Right atrium auricular region (tissue), 2 donors: Measurements from ENCODE around the gene SMAD5. TPM values are rescaled to one million over a fixed set of nuclear protein-coding genes. Genes with fewer than 3 reads are reported as not detected.

Experiments
- DNase-seq: peaks from one replicate; pipeline ENCODE4 v3.0.0-alpha.2; 2019; ENCODE audit warnings: low spot score
- H3K27ac ChIP-seq, 2 donors: fragments of 200-600 bp; sonication (generic); 1 replicate in 1 of 2; 2 replicates in 1 of 2; pipeline ENCODE4 v1.5.1; 2016 to 2019
- H3K27me3 ChIP-seq, 2 donors: fragments of 200-600 bp; sonication (generic); one replicate each; pipeline versions ENCODE4 v1.5.1 to v1.6.0; 2017 to 2019
- H3K36me3 ChIP-seq: fragments of 200-600 bp; sonication (generic); one replicate; pipeline ENCODE4 v1.5.1; 2016
- H3K4me1 ChIP-seq, 2 donors: fragments of 200-600 bp; sonication (generic); one replicate each; pipeline versions ENCODE4 v1.5.1 to v1.6.0; 2017 to 2019
- H3K4me3 ChIP-seq, 2 donors: fragments of 200-600 bp; sonication (generic); 1 replicate in 1 of 2; 2 replicates in 1 of 2; pipeline ENCODE4 v1.5.1; 2017 to 2019; ENCODE audit warnings: mild to moderate bottlenecking in 1 of 2, moderate library complexity in 1 of 2
- H3K9me3 ChIP-seq, 2 donors: fragments of 200-600 bp; sonication (generic); one replicate each; pipeline ENCODE4 v1.5.1; 2019
- CTCF ChIP-seq, 2 donors: fragments of 200-600 bp; sonication (generic); IDR thresholded peaks; one replicate each; pipeline ENCODE4 v1.5.1; 2019; ENCODE audit warnings: antibody characterized with exemption in 2 of 2
- total RNA-seq, 2 donors: library from RNA; depleted of rRNA; stranded (reverse); fragments of >200 nt; gene quantifications; one replicate each; pipeline ENCODE4 v1.1.0, GENCODE V29; 2016

The SMAD5 gene
- total RNA-seq, 2 donors from 2014 or later: 25.0 to 26.7 TPM

DNA sequence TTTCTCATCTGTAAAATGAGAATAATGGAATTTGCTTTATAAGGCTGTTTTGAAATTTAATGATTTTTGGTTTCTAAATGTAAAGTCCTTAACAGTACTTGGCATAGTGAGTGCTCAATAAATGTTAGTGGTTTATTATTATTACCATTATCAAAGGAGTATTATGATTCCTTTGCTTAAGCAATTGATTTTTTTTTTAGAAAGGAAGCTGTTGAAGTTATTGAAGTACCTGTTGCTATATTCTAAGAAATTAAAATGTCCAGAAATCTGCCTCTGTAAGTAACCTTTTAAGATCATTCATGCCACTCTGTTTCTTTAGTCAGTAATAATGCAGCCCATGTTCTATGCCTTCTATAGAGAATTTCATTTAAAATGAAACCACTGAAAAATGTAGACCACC is 15.0 kb downstream of the SMAD5 start:
- H3K4me3 ChIP-seq: no peak overlapping the region
- DNase-seq: no peak
- no peaks in the 10 kb centered on the region for H3K9me3 ChIP-seq
- peaks cover 0 to 72% of the 10 kb centered on the region in 2 donors for H3K4me1 ChIP-seq
- H3K27ac ChIP-seq: no peak overlapping the region
- no peak for TF ChIP-seq CTCF (IDR thresholded peaks at IDR 0.05)
- H3K36me3 ChIP-seq: no peaks in the 10 kb centered on the region
- H3K27me3 ChIP-seq: no peaks in the 10 kb centered on the region

DNA sequence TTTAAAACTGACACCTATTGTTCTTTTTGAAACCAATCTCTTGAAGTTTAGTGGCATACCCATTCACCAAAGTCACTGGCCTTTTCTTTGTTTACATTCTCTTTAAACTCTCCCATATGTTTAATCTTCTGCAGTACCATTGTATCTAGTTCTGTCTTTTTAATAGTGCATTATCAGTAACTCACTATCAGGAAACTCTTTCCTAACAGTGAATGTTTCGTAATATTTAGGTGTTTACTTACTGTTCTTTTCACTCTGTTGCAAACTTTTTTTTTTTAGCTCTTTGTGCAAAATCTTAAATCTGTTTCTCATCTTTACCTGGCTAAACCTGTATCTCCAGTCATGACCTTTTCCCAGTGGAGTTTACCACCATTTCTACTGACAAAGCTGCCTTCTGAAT is 17.2 kb downstream of the SMAD5 start:
- Histone ChIP-seq H3K9me3 (no peaks in the 10 kb centered on the region), H3K4me1 (peaks cover 0 to 50% of the 10 kb centered on the region in 2 donors)

DNA sequence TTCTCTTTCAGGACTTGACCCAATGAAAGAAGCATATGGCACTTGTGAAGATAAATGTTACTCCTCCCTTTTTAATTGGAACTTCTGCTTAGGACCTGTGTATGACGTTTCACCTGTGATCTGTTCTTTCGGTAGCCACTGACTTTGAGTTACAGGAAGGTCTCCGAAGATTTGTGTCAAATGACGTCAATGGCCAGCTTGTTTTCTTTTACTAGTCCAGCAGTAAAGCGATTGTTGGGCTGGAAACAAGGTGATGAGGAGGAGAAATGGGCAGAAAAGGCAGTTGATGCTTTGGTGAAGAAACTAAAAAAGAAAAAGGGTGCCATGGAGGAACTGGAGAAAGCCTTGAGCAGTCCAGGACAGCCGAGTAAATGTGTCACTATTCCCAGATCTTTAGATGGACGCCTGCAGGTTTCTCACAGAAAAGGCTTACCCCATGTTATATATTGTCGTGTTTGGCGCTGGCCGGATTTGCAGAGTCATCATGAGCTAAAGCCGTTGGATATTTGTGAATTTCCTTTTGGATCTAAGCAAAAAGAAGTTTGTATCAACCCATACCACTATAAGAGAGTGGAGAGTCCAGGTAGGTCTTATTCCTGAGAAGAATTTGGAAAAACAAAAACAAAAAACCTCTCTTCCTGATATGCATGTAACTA is 21.1 kb downstream of the SMAD5 start:
- Histone ChIP-seq H3K27me3 (no peaks in the 10 kb centered on the region), H3K36me3 (peaks cover 29% of the 10 kb centered on the region), H3K4me1 (peaks cover 0 to 40% of the 10 kb centered on the region in 2 donors), H3K9me3 (no peaks in the 10 kb centered on the region), H3K4me3 (no peak overlapping the region), H3K27ac (no peak overlapping the region)
- no peak for TF ChIP-seq CTCF (IDR thresholded peaks at IDR 0.05)
- no peak for DNase-seq

More for the DNA sequence above, 17.2 kb downstream of the SMAD5 start:
- Histone ChIP-seq H3K36me3 (peaks cover 15% of the 10 kb centered on the region), H3K27me3 (no peaks in the 10 kb centered on the region), H3K27ac (no peak overlapping the region), H3K4me3 (no peak overlapping the region)
- no peak for DNase-seq
- no peak for TF ChIP-seq CTCF (IDR thresholded peaks at IDR 0.05)

- Histone ChIP-seq H3K9me3 (no peaks in the 10 kb centered on the region), H3K4me3 (no peak overlapping the region), H3K27ac (no peak overlapping the region), H3K4me1 (peaks cover 0 to 33% of the 10 kb centered on the region in 2 donors), H3K36me3 (peaks cover 29% of the 10 kb centered on the region), H3K27me3 (no peaks in the 10 kb centered on the region)
- no peak for DNase-seq
- no peak for TF ChIP-seq CTCF (IDR thresholded peaks at IDR 0.05)
Observed at GRCh38 chr5:136155078-136155477, 22.4 kb downstream of the SMAD5 start.

DNA sequence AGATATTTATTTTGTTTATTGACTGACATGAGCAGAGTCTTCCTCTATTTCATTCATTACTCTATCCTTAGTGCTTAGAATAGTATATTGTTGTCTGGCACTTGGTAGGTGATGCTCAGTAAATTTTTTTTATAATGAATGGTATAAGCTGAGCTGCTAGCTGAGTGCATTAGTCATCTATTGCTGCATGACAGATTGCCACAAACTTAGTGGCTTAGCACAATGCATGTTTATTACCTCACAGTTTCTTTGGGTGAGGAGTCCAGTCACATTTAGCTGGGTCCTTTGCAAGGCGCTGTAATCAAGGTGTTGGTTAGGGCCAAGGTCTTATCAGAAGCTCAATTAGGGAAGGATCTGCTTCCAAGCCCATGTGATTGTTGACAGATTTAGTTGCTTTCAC is 23.1 kb downstream of the SMAD5 start:
- Histone ChIP-seq H3K4me3 (no peak overlapping the region), H3K4me1 (peaks cover 0 to 32% of the 10 kb centered on the region in 2 donors), H3K27ac (no peak overlapping the region), H3K9me3 (no peaks in the 10 kb centered on the region), H3K27me3 (no peaks in the 10 kb centered on the region), H3K36me3 (peaks cover 29% of the 10 kb centered on the region)
- DNase-seq: no peak
- TF ChIP-seq CTCF (IDR thresholded peaks at IDR 0.05): no peak

DNA sequence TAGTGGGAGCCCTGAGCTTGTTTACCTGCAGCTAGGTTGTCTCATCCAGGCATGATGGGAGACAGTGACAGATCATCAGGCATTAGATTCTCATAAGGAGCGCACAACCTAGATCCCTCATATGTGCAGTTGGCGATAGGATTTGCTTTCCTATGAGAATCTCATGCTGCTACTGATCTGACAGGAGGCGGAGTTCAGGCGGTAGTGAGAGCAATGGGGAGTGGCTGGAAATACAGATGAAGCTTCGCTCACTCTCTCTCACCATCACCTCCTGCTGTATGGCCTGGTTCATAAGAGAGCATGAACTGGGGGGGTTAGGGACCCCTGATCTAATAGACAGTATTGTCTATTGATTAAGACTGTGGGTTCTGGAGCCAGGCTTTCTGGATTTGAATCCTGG is 24.9 kb downstream of the SMAD5 start:
- H3K27me3 ChIP-seq: no peaks in the 10 kb centered on the region
- no peak for DNase-seq
- TF ChIP-seq CTCF (IDR thresholded peaks at IDR 0.05): no peak
- H3K9me3 ChIP-seq: no peaks in the 10 kb centered on the region
- peaks cover 0 to 17% of the 10 kb centered on the region in 2 donors for H3K4me1 ChIP-seq
- no peak overlapping the region for H3K27ac ChIP-seq
- H3K36me3 ChIP-seq: peaks cover 29% of the 10 kb centered on the region
- H3K4me3 ChIP-seq: no peak overlapping the region
